ENCODE results near the gene SLC16A10.

GRCh38 chr6:111087106-111087835 is at the start of gene SLC16A10:
- TF ChIP-seq POLR2AphosphoS5 (IDR thresholded peaks at IDR 0.05; ENCODE audit: low read depth, low read length) (no peak), CTCF (IDR thresholded peaks at IDR 0.05) (no peak), REST (IDR thresholded peaks at IDR 0.05; ENCODE audit: insufficient read depth in 1 of 2, low read depth in 2 of 2, low read length in 1 of 2) (no peak), SIN3A (IDR thresholded peaks at IDR 0.05; ENCODE audit: borderline replicate concordance, insufficient read depth, low read depth, low read length) (no peak)
